GM18511 (cell line): ENCODE data around the gene MEMO1.
"Not testable (repeated sequence)": the region's sequence is repeated elsewhere in the genome, so short reads cannot be mapped to it uniquely, and the experiment has no call there.

ENCODE experiments used
- ATAC-seq: cut with Tn5 transposase; IDR thresholded peaks from one replicate; pipeline ENCODE4 v1.9.1; 2021; ENCODE audit warnings: mild to moderate bottlenecking, moderate library complexity; ENCODE audit not compliant: unreplicated experiment

MEMO1 gene

DNA sequence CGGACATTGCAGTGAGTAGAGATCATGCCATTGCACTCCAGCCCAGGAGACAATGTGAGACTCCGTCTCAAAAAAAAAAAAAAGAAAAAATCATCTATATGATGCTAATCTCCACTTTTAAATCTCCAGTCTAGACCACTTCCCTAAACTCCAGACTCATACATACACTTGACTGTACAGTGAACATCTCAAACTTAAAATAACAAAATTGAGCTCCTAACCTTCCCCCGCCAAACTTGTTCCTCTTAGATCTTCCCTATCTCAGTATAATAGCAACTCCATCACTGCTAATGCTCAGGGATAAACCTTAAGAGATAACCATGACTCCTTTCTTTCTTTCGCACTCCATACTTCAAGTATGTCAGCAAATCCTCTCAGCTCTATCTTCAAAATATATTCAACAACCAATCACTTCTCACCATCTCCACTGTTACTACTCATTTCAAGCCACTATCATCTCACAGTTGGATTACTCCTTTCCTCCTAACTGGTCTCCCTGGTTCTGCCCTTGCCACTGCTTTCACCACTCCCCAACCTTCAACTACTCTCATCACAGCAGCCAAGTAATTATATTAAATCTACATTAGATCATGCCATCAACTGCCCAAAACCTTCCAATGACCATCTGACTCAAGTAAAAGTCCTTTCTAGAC is 12.0 kb downstream of the MEMO1 start:
- no peak for ATAC-seq

DNA sequence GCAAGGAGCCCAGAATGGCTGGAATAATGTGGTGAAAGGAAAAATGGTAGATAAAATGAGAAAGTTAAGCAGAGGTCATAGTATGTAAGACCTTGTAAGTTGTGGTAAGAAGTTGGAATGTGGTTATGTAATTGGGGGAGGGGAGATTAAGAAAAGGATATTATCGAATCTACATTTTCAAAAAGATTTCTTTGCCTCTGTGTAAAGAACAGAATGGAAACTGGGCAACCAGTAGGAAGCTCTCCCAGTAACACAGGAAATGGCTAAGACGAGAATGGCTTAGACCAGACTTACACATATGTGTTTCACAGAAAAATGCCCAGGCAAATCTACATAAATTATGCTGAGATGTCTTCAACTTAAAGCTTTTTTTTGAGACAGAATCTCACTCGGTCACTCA is 13.2 kb downstream of the MEMO1 start:
- peak; percentile 54 for ATAC-seq

DNA sequence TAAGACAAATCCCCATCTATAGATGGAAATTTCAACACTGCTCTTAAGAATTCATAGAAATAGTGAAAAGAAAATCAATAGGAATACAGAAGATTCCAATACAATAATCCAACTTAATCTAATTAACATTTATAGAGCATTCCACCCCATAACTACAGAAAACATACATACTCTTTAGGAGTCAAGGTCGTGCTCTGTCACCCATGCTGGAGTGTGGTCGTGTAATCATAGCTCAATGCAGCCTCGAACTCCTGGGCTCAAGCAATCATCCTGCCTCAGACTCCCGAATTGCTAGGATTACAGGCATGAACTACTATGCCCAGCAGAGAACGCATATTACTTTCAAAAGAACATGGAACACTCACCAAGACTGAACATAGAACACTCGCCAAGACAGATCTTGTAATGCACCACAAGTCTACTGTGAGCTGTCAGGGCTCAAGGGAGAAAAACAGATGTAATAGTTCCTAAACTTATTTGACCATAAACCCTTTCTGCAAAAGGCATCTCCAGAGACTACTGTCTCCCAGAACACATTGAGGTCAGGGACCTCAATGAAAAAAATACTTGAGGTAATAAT is 14.1 kb downstream of the MEMO1 start:
- ATAC-seq: no peak

DNA sequence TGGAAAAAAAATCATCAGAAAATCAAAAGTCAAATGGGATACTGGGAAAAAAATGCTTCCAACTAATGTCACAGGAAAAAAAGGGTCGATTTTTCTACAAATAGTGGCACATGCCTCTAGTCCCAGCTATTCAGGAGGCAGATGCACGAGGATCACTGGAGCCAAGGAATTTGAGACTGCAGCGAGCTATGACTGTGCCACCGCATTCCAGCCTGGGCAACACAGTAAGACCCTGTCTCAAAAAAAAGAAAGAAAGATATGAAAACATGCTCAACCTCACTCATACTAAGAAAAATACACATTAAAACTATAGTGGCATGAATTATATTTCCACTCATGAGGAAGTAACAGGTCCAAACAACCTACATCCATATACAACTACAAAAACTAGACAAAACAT is 17.9 kb downstream of the MEMO1 start:
- no peak for ATAC-seq

- ATAC-seq: no peak
These were observed 18.7 kb downstream of the MEMO1 start for GRCh38 chr2:31992025-31992579.

- no peak for ATAC-seq
These were observed 20.9 kb downstream of the MEMO1 start for GRCh38 chr2:31989946-31990345.

- no peak for ATAC-seq
These were observed 23.2 kb downstream of the MEMO1 start for GRCh38 chr2:31987454-31988220.

DNA sequence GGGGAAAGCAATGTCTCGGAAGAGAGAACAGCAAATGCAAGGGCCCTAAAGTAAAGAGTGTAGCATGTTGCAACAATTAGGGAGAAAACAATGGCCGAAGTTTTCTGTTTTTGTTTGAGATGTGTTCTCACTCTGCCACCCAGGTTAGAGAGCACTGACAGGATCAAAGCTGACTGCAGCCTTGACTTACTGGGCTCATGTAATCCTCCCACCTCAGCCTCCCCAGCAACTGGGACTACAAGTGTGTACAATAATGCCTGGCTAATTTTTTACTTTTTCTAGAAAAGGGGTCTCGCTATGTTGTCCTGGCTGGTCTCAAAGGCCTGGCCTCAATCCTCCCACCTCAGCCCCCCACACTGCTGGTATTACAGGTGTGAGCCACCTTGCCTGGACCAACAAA is 23.9 kb downstream of the MEMO1 start:
- ATAC-seq: no peak

GRCh38 chr2:31983762-31984467 is 26.9 kb downstream of the MEMO1 start:
- no peak for ATAC-seq

- ATAC-seq: peak; percentile 100
These were observed 30.0 kb downstream of the MEMO1 start for GRCh38 chr2:31980674-31981356.

DNA sequence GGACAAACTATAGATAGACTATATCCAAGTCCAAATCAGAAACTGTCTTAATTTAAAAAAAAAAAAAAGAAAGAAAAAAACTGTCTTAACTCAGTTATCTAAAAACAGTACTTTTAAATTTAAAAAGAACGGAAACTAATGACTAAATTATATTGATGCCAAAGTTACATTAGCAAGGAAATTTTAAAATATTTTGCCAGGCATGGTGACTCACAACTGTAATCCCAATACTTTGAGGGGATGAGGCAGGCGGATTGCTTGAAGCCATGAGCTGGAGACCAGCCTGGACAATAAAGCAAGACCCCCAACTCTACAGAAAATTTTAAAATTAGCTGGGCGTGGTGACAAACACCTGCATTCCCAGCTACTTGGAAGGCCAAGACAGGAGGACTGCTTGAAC is 30.9 kb downstream of the MEMO1 start:
- no peak for ATAC-seq

DNA sequence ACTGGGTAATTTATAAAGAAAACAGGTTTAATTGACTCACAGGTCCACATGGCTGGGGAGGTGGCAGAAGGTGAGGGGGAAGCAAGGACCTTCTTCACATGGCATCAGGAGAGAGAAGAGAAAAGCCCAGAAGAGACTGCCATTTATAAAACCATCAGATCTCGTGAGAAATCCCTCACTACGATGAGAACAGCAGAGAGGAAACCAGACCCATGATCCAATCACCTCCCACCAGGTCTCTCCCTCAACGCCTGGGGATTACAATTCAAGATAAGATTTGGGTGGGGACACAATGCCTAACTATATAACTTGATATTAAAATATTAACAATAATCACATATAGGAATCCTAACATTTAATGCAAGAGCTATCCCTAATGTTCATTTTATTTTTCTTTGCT is 31.8 kb downstream of the MEMO1 start:
- ATAC-seq: no peak

- ATAC-seq: no peak
These were observed 32.4 kb downstream of the MEMO1 start for GRCh38 chr2:31978436-31978835.

GRCh38 chr2:31973665-31974064 is 37.1 kb downstream of the MEMO1 start:
- ATAC-seq: no peak

GRCh38 chr2:31972059-31972458 is 38.7 kb downstream of the MEMO1 start:
- ATAC-seq: peak; percentile 54

DNA sequence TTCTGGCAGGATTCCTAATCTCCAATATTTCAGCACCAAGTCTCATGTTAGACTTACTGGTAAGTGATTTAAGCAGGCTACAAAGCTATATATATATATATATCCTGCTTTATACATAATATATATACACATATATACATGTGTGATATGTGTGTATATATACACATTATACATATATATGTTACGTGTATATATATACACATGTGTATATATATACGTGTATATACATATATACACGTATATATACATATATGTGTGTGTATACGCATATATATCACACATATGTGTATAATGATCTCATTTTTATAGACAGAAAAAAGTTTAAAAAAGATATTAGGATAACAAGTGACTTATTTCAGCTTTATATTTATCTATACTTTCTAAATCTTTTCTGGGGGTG is 41.6 kb downstream of the MEMO1 start:
- no peak for ATAC-seq

DNA sequence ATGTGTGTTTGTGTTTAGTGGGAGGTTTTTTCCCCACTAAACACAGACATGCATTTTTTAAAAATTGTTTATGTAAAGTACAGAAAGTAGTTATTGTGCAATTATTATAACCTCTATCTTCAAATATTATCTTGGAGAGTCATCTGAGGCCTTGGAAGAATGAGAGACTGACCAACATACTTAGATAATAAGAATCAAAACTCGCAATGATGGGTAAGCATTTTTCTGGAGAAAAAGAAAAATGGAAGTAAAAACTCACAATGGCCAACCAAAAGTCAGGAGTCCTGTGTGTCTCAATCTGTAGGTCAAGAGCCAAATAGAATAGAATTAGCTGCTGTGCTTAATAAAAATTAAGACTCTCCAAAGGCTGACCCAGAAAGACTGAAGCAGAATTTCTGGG is 43.0 kb downstream of the MEMO1 start:
- ATAC-seq: no peak

DNA sequence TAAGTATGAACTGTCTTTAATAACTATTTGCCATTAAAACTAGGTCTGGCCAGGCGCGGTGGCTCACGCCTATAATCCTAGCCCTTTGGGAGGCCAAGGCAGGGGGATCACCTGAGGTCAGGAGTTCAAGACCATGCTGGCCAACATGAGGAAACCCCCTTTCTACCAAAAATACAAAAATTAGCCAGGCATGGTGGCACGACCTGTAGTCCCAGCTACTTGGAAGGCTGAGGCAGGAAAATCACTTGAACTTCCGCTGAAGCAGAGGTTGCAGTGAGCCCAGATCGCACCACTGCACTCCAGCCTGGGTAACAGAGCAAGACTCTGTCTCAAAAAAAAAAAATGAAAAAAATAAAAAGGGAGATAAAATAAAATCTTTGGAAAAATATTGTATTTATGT is 44.4 kb downstream of the MEMO1 start:
- not testable (repeated sequence) for ATAC-seq

DNA sequence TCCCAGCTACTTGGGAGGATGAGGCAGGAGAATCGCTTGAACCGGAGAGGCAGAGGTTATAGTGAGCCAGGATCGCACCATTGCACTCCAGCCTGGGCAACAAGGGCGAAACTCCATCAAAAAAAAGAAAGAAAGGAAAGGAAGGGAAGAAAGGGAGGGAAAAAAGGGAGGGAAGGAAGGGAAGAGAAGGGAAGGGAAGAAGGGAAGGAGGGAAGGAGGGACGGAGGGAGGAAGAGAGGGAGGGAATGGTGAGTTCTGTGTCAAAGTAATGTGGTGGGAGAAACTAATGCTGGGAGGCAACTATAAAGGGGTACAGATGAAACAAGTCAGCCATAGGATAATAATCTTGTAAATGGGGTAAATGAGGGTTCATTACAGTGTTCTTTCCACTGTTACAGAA is 45.7 kb downstream of the MEMO1 start:
- ATAC-seq: no peak

DNA sequence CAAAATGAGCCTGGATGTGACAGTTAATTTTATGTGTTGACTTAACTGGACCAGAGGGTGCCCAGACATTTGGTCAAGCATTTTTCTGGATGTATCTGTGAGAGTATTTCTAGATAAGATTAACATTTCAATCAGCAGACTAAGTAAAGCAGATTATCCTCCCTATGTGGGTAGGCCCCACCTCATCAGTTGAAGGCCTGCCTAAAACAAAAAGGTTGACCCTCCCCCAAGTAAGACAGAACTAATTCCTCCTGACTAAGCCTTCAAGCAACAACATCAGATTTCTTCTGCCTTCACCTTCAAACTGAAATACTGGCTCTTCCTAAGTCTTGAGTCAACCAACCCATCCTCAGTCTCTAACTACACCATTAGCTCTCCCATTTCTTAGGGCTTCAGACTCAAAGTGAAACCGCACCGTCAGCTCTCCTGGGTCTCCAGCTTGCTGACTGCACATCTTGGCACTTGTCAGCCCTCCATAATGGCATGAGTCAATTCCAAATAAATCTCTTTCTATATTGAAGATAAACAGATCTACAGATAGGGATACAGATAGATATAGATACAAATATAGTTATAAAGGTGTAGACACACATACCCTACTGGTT is 47.9 kb downstream of the MEMO1 start:
- ATAC-seq: peak; percentile 45
